Stimulated activated CD4-positive, alpha-beta T cell treated with anti-CD3 and anti-CD28 coated beads, Interleukin-1b, Interleukin-23, amount 100 ng/mL, for 24 hours (primary cell): ENCODE data around the gene ADAMTSL3.
"Not testable (repeated sequence)": the region's sequence is repeated elsewhere in the genome, so short reads cannot be mapped to it uniquely, and the experiment has no call there.

Source experiments
- DNase-seq, 4 experiments: peaks; one replicate each; pipeline ENCODE4 v3.0.0-alpha.2; 2020; ENCODE audit warnings: low read depth in 4 of 4, low spot score in 1 of 4

ADAMTSL3 gene

DNA sequence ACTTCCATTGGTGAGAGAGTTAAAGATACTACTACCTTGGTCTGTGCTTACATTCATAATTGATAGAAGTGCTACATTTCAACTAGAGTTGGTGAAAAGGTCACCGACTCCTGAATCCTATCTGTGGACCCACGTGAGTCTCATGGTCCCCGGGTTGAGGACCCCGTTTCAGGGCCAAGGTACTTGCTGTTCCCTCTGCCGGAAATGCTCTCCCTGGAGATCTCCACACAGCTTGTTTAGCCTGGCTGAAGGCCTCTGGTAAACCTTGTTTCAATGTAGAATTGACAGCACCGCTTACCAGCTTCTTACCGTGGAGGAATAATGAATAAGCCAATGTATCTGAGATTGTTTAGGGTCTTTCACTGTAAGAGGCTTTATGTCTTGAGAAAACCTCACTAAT, 355.7 kb downstream of the ADAMTSL3 start:
- no peak for DNase-seq

DNA sequence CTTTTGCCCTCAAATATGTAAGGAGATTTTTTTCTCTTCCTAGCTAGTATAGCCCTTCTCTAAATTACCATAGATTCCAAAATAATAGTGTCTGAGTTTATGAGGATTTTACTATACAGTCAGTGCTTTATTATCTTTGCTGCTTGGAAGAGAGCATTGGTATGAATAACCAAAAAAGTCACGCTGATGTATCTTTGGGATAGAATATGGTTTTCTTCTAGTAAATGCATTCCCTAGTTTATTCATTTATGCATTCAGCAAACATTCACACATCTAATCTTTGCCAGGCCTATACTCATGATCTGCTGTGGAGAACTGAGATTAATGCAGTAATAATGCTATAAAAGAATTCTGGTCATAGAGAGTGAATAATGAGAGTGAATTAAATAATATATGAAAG, 356.3 kb downstream of the ADAMTSL3 start:
- no peak for DNase-seq

DNA sequence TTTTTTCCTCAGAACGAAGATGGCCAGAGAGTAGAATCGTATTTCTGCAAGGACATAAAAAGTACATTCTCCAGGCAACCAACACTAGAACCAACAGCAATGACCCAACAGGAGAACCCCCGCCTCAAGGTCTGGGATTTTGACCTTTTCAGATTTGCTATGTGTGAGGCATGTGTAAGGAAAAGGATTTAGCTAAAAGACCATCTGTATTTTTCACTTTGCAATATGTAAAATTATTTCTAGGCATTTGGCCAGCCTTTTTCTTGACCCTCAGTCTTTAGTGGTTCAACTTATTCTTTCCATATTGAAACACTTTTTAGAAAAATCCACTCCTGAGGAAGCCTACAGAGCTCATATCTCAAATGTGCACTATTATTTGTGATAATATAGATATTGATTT, 362.4 kb downstream of the ADAMTSL3 start:
- no peak for DNase-seq

DNA sequence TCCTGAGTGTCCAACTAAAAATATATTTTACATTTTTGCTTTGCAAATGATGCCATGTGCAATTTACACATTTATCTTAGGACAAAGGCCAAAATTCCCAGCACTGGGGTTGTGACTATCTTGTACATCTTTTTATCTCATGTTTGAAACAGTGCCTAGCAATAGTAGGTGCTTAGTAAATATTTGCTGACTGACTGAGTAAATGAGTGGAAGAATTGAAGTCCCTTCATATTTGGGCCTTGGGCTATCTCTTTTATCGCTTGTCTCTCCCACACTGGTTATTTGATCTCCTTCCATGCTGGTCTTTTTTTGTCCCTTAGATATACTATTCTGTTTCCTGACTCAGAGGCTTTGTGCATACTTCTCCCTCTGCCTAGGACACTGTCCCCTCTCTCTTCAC, 368.6 kb downstream of the ADAMTSL3 start:
- DNase-seq, result no peak

DNA sequence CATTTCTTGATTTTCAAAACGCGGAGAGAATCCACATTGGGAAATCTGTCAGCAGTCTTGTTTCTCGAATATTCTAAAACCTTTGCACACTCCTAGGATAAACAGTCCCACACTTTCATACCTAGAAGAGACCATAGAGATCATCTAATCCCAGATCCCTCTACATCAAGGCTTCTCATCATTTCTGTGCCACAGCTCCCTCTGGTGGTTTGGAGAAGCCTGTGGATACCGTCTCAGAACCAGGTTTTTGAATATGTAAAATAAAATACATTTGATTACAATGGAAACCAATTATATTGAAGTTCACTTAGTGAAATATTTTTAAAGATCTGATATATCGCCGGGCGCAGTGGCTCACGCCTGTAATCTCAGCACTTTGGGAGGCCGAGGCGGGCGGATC, 369.7 kb downstream of the ADAMTSL3 start:
- no peak for DNase-seq

DNA sequence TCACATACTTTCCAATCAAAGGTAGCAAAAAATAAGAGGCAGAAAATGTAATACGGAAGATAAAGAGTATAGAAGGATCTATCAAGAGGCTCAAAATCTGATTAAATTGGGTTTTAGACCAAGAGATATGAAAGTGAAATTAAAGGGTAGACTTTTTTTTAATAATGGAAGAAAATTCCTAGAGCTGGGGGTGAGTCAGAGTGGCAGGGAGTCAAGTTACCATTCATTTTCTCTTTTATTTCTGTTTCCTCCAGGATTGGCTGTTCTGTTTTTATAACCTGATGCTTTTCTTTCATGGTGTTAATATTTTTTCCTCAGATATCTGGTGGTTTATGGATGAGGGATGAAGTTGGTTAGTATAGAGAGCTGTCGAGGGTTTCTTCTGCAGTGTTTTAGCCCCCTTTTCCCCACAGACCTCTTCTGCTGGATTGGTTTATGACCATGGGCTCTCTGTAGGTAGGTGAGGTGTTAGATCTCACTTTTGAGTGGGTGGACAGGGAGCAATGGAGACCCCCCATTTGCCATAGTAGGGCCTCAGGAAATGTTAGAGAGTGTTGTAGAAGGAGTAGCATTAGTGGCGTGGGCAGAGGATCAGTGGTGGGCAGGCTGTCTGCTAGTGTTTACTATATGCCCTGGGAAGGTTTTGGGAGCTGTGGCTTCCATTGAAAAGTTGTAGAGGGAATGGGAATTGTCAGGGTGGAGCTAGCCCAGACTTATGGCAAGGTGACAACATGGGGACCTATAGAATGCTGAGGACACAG, 380.1 kb downstream of the ADAMTSL3 start:
- DNase-seq, result no peak

DNA sequence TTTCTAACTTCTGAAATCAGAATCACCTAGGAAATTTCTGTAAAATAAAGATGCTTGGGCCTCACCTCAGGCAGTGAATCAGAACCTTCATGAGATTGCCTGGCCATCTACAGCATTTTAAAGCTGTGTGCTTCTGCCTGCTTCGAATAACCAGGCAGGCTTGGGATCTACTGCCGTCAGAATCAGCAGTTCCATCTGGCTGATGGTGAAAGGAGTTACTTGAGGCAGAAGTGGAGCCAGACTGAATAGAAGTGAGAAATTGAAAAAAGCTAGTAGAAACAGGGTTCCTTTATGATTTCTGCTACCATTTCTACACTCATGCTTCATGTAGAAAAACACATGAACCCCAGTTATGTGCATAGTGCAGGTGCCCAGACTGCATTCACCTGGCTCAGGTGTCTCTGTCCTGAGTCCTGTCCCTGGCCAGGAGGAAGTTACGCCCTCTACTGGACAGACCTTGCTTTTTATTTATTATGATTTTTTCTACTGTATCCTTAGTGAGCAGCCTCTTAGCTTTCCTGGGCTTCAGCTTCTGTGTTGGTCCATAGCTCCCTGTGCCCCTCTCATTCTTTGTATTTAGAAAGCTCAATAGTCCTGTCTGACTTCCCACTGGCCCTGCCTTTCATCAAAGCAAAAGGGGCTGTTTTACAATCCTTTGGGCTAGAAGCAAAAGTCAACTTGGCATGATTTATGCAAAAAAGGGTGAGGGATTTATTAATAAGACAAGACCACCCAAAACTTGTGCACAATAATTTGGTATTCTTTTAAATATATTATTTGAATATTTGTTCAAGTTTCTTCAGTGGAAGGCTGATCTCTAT, 380.9 kb downstream of the ADAMTSL3 start:
- DNase-seq, result no peak

DNA sequence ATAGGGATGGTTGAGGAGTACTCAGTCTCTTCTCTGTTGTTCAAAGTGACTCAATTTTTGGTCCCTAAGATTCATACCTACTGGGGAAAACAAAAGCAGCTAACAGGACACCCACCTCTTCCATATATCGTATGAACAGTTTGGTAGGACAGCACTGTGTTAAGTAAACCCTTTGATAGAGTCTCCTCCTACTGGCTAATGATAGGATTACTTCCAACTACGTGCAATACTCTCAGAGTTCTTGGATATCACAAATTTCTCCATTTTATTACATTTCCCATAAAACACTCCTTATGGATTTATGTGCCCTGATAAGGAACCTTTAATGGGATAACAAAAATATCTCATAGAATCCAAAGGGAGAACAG, 381.5 kb downstream of the ADAMTSL3 start:
- DNase-seq, result no peak

DNA sequence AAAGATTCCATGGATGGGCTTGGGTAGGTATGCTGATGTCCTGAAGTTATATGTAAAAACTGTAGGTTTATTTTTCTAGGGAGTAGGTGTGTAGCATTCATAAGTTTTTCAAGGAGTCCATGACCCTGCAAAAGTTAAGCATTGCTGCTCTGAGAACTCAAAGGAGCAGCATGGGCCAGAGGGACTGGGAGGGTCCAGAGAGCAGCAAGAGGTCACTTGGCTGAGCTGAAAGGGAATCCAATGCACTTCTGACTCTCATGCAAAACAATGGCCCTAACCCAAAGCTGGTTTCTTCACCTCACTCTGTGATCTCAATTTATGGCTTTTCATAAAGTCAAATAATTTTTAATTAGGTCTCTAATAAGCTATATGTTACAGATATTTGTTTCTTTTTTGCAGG, 383.4 kb downstream of the ADAMTSL3 start:
- no peak for DNase-seq

DNA sequence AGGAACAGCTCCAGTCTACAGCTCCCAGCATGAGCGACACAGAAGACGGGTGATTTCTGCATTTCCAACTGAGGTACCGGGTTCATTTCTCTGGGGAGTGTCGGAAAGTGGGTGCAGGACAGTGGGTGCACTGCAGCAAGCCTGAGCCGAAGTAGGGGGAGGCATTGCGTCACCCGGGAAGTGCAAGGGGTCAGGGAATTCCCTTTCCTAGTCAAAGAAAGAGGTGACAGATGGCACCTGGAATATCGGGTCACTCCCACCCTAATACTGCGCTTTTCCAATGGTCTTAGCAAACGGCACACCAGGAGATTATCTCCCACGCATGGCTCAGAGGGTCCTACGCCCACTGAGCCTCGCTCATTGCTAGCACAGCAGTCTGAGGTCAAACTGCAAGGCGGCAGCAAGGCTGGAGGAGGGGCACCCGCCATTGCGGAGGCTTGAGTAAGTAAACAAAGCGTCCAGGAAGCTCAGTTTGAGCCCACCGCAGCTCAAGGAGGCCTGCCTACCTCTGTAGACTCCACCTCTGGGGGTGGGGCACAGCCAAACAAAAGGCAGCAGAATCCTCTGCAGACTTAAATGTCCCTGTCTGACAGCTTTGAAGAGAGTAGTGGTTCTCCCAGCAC, 388.6 kb downstream of the ADAMTSL3 start:
- not testable (repeated sequence) for DNase-seq

DNA sequence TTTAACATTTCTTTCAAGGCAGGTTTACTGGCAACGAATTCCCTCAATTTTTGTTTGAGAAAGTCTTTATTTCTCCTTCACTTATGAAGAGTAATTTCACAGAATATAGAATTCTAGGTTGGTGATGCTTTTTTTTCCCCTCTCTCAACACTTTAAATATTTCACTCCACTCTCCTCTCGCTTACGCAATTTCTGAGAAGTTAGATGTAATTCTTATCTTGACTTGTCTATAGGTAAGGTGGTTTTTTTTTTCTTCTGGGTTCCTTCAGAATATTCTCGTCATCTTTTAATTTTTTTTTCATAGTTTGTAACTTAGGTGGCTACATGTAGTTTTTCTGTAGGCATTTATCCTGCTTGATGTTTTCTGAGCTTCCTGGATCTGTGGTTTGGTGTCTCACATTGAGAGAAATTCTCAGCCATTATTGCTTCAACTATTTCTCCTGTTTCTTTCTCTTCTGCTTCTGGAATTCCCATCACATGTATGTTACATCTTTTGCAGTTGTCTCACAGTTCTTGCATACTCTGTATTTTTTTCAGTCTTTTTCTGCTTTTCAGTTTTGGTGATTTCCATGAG, 392.2 kb downstream of the ADAMTSL3 start:
- no peak for DNase-seq

DNA sequence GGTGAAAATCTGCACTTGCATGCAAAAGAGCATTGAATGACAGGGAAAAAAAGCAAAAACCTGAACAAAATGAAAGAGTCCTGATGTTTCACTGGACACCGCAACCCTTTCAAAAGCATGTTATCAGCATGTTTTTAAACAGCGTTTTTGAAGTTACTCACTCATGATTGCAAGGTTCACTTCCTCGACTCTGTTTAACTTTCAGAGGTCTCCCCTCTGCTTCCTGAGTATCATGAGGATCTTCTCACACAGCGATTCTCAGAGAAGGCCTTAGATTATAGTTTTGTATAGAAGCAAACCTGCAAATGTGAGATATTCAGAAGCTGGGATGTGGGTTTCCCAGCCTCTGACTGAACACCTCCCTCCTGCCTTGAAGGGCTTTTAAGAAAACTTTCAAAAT, 395.6 kb downstream of the ADAMTSL3 start:
- not testable (repeated sequence) for DNase-seq

DNA sequence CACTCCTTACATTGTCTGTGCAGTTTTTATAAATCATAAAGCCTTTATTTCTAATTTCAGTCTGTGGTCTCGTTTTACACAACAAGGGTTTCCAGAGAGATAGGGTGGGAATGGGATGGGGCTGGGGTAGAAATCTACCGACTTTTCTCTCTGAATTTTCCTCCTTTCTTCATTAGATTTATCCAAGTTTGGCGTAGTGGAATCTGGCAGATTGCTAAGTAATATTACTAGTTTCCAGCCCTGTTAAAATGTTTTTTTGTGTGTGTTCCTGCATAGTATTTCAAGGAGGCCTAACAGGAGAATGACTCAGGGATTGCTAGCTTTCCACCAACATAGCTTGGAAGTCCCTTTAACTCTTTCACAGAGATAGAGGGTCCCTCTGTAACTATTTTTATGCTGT, 396.2 kb downstream of the ADAMTSL3 start:
- no peak for DNase-seq

DNA sequence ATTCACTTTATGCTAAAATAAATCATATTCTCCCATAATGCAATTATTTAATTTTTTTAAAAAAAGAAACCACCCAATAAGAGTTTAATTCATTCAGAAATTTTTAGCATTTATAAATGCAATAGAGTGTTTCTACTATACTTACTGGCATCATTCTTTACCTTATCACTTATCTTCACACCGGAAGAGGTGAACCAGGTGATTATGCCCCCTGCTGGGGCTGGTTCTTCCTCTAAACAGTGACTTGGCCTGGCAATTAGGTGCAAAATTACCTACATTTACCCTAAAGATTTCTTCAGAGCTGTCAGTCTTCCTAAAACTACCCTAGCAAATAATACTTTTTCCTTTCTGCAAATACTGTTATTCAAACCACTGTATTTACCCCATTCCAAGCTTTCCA, 397.2 kb downstream of the ADAMTSL3 start:
- DNase-seq, result not testable (repeated sequence)

DNA sequence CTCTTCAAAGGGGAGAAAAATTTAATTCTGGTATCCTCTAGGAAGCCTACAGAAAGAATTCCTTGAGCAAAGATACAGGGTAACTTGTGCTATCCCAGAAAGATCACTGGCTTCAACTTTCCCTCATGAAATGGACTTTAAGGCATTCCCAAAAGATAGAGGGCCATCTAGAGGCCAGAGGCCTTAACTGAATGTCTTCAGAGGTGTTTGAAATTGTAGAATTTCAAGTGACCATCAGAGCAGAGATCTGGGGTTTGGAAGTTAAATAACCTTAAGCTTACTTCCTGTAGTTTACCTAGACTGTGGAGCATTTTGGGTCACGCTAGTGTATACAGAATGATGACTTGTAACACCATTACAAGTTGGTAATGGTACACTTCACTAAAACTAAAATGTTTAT, 400.6 kb downstream of the ADAMTSL3 start:
- not testable (repeated sequence) for DNase-seq

DNA sequence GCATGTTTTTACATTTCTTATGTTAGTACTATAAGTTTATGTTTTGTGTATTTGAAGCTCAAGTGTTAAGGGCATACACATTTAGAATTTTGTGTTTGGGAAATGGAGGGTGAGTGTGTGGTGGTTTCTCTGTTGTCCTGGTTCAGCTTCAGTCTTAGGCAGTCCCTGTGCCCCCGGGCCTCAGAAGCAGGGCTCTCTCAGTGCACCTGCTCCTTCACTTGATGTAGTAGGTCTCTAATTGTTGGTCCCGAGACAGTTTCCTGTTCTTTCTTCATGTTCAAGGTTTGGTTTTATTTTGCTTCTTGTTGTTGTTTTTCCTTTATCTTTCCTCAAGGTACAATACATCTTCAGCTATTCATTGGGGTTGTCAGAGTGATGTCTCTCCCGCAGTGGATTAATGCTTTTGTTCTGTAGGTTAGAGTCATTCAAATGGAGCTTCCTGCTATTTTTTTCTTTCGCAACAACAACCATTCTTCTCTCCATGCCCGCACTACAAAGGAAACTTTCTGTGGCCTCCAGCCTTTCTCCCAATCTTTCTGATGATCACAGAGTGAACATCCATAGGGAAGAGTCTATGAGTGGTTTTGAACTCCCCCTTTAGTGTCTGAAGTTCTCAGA, 403.9 kb downstream of the ADAMTSL3 start:
- no peak for DNase-seq

DNA sequence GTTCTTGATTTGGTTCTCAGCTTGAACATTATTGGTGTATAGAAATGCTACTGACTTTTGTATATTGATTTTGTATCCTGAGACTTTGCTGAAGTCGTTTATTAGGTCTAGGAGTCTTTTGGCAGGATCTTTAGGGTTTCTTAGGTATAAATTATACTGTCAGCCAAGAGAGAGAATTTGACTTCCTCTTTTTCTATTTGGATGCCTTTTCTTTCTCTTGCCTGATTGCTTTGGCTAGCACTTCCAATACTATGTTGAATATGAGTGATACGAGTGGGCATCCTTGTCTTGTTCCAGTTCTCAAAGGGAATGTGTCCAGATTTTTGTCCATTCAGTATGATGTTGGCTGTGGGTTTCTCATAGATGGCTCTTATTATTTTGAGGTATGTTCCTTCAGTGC, 409.8 kb downstream of the ADAMTSL3 start:
- not testable (repeated sequence) for DNase-seq

DNA sequence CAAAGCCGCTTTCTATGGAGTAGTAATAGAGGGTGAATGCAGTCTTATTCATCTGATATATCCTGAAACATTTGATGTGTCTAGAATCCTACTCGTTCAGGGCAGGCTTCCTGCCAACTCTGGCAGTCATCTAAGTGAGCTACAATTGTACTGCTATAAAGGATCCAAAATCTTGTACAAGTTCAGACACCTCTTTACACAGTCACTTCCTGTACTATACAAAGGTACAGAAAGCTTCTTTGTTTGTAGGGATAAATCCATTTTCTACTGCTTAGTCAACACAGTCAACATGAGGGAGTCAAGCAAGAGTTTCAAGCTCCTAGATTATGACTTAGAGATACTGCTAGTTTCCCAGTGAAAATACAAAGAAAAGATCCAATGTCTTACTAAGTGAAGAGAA, 414.8 kb downstream of the ADAMTSL3 start:
- not testable (repeated sequence) for DNase-seq

DNA sequence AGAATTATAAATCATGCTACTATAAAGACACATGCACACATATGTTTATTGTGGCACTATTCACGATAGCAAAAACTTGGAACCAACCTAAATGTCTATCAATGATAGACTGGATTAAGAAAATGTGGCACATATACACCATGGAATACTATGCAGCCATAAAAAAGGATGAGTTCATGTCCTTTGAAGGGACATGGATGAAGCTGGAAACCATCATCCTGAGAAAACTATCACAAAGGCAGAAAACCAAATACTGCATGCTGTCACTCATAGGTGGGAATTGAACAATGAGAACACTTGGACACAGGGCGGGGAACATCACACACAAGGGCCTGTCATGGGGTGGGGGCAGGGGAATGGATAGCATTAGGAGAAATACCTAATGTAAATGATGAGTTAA, 424.1 kb downstream of the ADAMTSL3 start:
- DNase-seq, result not testable (repeated sequence)

DNA sequence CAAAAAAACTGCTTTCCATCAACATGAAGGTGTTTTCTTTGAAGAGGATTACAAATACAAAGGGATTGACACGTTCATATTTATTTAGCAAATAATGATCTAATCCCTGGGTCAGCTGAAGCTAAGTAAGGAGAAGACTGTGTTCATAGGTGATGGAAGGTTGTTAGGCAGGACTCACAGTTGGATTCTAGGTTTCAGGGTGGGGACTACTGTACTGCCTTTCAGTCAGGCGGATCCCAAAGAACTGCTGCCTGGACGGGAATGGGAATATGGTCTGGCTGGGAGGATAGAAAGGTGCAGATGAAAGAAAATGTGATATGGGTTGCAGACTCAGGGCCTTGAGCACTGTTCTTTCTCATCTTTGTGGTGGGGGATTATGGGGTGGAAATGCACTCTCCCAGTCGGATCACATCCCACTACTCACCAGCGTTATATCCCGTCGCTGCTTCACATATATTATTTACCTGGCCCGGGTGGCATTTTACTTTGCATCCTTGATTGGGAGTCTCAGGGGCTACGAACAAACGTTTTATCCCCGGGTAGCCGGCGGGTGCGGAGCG, 425.5 kb downstream of the ADAMTSL3 start:
- not testable (repeated sequence) for DNase-seq
